GM19099 (cell line): ENCODE data around the gene MAF.

Experiments
- POLR2A ChIP-seq: IDR thresholded peaks from 3 replicates; pipeline ENCODE4 v1.6.1; 2011; ENCODE audit warnings: low read depth; ENCODE audit not compliant: insufficient read length; ENCODE audit errors: extremely low read depth

The MAF gene

GRCh38 chr16:79600638-79601091 lies at the start of gene MAF:
Gene MAF (minus strand): TSS chr16:79600737. CDS start chr16:79599902, 835 bp downstream.
- no peak for TF ChIP-seq POLR2A

GRCh38 chr16:79648826-79649225 lies 48.3 kb upstream of the MAF start:
- no peak for TF ChIP-seq POLR2A

- no peak for TF ChIP-seq POLR2A
Observed at GRCh38 chr16:79647586-79647985, 47.0 kb upstream of the MAF start.

GRCh38 chr16:79645701-79646100 lies 45.2 kb upstream of the MAF start:
- TF ChIP-seq POLR2A: no peak

GRCh38 chr16:79644971-79645667 lies 44.6 kb upstream of the MAF start:
- TF ChIP-seq POLR2A: no peak

- TF ChIP-seq POLR2A: no peak
Observed at GRCh38 chr16:79642652-79643051, 42.1 kb upstream of the MAF start.

GRCh38 chr16:79640513-79641360 lies 40.2 kb upstream of the MAF start:
- no peak for TF ChIP-seq POLR2A

- TF ChIP-seq POLR2A: no peak
Observed at GRCh38 chr16:79639576-79640311, 39.2 kb upstream of the MAF start.

GRCh38 chr16:79638386-79638785 lies 37.8 kb upstream of the MAF start:
- TF ChIP-seq POLR2A: no peak

- no peak for TF ChIP-seq POLR2A
Observed at GRCh38 chr16:79635488-79635887, 35.0 kb upstream of the MAF start.

GRCh38 chr16:79634298-79634697 lies 33.8 kb upstream of the MAF start:
- TF ChIP-seq POLR2A: no peak

GRCh38 chr16:79632289-79632688 lies 31.8 kb upstream of the MAF start:
- TF ChIP-seq POLR2A: no peak

- no peak for TF ChIP-seq POLR2A
Observed at GRCh38 chr16:79628988-79629387, 28.5 kb upstream of the MAF start.

- no peak for TF ChIP-seq POLR2A
Observed at GRCh38 chr16:79628501-79628975, 28.0 kb upstream of the MAF start.

- no peak for TF ChIP-seq POLR2A
Observed at GRCh38 chr16:79627092-79627491, 26.6 kb upstream of the MAF start.
